WTC11 (cell line): ENCODE data around the gene LRTM2. TPM values are rescaled to one million over a fixed set of nuclear protein-coding genes. Genes with fewer than 3 reads are reported as not detected.

ENCODE experiments used
- ATAC-seq: fragments of 200-7000 bp; cut with Tn5 transposase; 2 replicates; pipeline ENCODE4 v1.10.0; 2021; ENCODE audit warnings: mild to moderate bottlenecking, moderate library complexity
- CTCF ChIA-PET: fragments of 300-600 bp; sonication (Branson Sonifier 250); formaldehyde crosslinking; loops from one replicate; lab custom pipeline; 2021; ENCODE audit warnings: antibody characterized with exemption; lab: Charles Lee
- POLR2A ChIA-PET: fragments of 350-600 bp; sonication (Branson Sonifier 250); formaldehyde crosslinking; loops from one replicate; lab custom pipeline; 2021; ENCODE audit warnings: antibody characterized with exemption; lab: Charles Lee
- DNase-seq: peaks from one replicate; pipeline ENCODE4 v3.0.0; 2021; ENCODE audit warnings: low spot score
- H3K27ac Mint-ChIP-seq: 2 replicates; pipeline ENCODE4 v1.8.0; 2021; ENCODE audit warnings: mixed read lengths
- H3K27me3 Mint-ChIP-seq: 2 replicates; pipeline ENCODE4 v1.8.0; 2021; ENCODE audit warnings: low read depth, mild to moderate bottlenecking, moderate library complexity, mixed read lengths
- H3K36me3 Mint-ChIP-seq: 2 replicates; pipeline ENCODE4 v1.8.0; 2021; ENCODE audit warnings: mixed read lengths
- H3K4me1 Mint-ChIP-seq: 2 replicates; pipeline ENCODE4 v1.8.0; 2022; ENCODE audit warnings: mixed read lengths
- H3K4me3 Mint-ChIP-seq: 2 replicates; pipeline ENCODE4 v1.8.0; 2021; ENCODE audit warnings: mild to moderate bottlenecking, moderate library complexity, mixed read lengths
- H3K9me3 Mint-ChIP-seq: 2 replicates; pipeline ENCODE4 v1.8.0; 2021; ENCODE audit warnings: mixed read lengths
- AFF4 ChIP-seq: sonication (generic); formaldehyde crosslinking; IDR thresholded peaks from 2 replicates; pipeline ENCODE4 v1.8.1; 2023; ENCODE audit warnings: mild to moderate bottlenecking, missing genetic modification reagents, borderline replicate concordance
- CTCF ChIP-seq: fragments of 200-600 bp; IDR thresholded peaks from 2 replicates; pipeline ENCODE4 v1.8.0; 2022; ENCODE audit warnings: antibody characterized with exemption
- ELF4 ChIP-seq: sonication (generic); formaldehyde crosslinking; IDR thresholded peaks from 2 replicates; pipeline ENCODE4 v1.8.1; 2022; ENCODE audit warnings: low read depth, mild to moderate bottlenecking, moderate library complexity, missing genetic modification reagents
- EMX1 ChIP-seq: fragments of 250-450 bp; sonication (Bioruptor Pico); IDR thresholded peaks from 2 replicates; pipeline ENCODE4 v1.8.0; 2021; ENCODE audit warnings: mild to moderate bottlenecking
- ETV6 ChIP-seq: sonication (generic); formaldehyde crosslinking; IDR thresholded peaks from 2 replicates; pipeline ENCODE4 v1.8.1; 2022; ENCODE audit warnings: mild to moderate bottlenecking, missing genetic modification reagents
- FOXK1 ChIP-seq: sonication (generic); formaldehyde crosslinking; IDR thresholded peaks from 2 replicates; pipeline ENCODE4 v1.8.0; 2022; ENCODE audit warnings: mild to moderate bottlenecking, moderate library complexity, missing genetic modification reagents
- FOXP1 ChIP-seq: sonication (generic); formaldehyde crosslinking; IDR thresholded peaks from 2 replicates; pipeline ENCODE4 v1.8.0; 2022; ENCODE audit warnings: missing genetic modification reagents, mild to moderate bottlenecking, moderate library complexity, borderline replicate concordance
- GRHL2 ChIP-seq: fragments of 250-450 bp; sonication (Bioruptor Pico); IDR thresholded peaks from 2 replicates; pipeline ENCODE4 v1.8.0; 2022; ENCODE audit warnings: mild to moderate bottlenecking, moderate library complexity; ENCODE audit not compliant: insufficient replicate concordance, severe bottlenecking
- NR3C1 ChIP-seq: sonication (generic); formaldehyde crosslinking; conservative IDR thresholded peaks from 2 replicates; pipeline ENCODE4 v1.8.1; 2023; ENCODE audit warnings: low read depth, mild to moderate bottlenecking, missing genetic modification reagents
- SOX15 ChIP-seq: fragments of 250-450 bp; sonication (Bioruptor Pico); IDR thresholded peaks from 2 replicates; pipeline ENCODE4 v1.9.0; 2021; ENCODE audit warnings: mild to moderate bottlenecking
- ZNF121 ChIP-seq: sonication (generic); formaldehyde crosslinking; IDR thresholded peaks from 2 replicates; pipeline ENCODE4 v1.8.0; 2023; ENCODE audit warnings: missing genetic modification reagents
- ZNF232 ChIP-seq: sonication (generic); formaldehyde crosslinking; IDR thresholded peaks from 2 replicates; pipeline ENCODE4 v1.8.0; 2022; ENCODE audit warnings: mild to moderate bottlenecking, missing genetic modification reagents
- ZNF396 ChIP-seq: fragments of 250-450 bp; sonication (Bioruptor Pico); IDR thresholded peaks from 2 replicates; pipeline ENCODE4 v1.8.0; 2021; ENCODE audit warnings: mild to moderate bottlenecking, moderate library complexity, borderline replicate concordance
- ZNF416 ChIP-seq: fragments of 250-450 bp; sonication (Bioruptor Pico); IDR thresholded peaks from 2 replicates; pipeline ENCODE4 v1.9.0; 2021; ENCODE audit warnings: mild to moderate bottlenecking, inconsistent platforms
- total RNA-seq: library from RNA; stranded (reverse); gene quantifications from 3 replicates; pipeline ENCODE4 v1.2.3, GENCODE V29; 2021
- TF ChIP-seq, protein P1 (sequence below): fragments of 250-450 bp; sonication (Bioruptor Pico); IDR thresholded peaks from 2 replicates; pipeline ENCODE4 v1.9.0; 2021; ENCODE audit warnings: mild to moderate bottlenecking
- TF ChIP-seq, protein P2 (sequence below): sonication (generic); formaldehyde crosslinking; IDR thresholded peaks from 2 replicates; pipeline ENCODE4 v1.8.1; 2023; ENCODE audit warnings: mild to moderate bottlenecking, missing genetic modification reagents, moderate library complexity
- TF ChIP-seq, protein P3 (sequence below): sonication (generic); formaldehyde crosslinking; IDR thresholded peaks from 2 replicates; pipeline ENCODE4 v1.8.1; 2023; ENCODE audit warnings: mild to moderate bottlenecking, missing genetic modification reagents

LRTM2 gene
- total RNA-seq, 1 experiment from 2014 or later: 0.66 TPM

DNA sequence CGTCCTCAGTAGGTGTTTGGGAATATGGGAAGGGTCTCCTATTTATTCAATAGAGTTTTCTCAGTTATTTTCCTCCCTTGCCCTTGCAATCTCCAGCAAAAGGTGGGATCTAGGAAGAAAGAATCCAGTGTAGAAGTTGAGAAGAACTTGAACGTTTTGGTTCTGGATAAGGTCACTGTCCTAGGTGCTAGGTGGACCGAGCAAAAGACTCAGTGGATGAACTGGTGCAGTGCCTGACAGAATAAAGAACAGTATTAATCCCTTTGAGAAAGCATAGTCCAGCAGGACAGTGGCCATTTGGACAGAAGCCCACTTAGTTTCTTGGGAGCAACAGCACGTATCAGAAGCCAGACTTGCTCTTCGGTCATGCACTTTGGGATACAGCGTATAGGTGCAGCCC lies 32.7 kb upstream of the LRTM2 start:
- TF ChIP-seq FOXP1 (CRISPR knock-in tag) (no peak), ZNF416 (no peak)
- TF ChIP-seq, protein P1, sequence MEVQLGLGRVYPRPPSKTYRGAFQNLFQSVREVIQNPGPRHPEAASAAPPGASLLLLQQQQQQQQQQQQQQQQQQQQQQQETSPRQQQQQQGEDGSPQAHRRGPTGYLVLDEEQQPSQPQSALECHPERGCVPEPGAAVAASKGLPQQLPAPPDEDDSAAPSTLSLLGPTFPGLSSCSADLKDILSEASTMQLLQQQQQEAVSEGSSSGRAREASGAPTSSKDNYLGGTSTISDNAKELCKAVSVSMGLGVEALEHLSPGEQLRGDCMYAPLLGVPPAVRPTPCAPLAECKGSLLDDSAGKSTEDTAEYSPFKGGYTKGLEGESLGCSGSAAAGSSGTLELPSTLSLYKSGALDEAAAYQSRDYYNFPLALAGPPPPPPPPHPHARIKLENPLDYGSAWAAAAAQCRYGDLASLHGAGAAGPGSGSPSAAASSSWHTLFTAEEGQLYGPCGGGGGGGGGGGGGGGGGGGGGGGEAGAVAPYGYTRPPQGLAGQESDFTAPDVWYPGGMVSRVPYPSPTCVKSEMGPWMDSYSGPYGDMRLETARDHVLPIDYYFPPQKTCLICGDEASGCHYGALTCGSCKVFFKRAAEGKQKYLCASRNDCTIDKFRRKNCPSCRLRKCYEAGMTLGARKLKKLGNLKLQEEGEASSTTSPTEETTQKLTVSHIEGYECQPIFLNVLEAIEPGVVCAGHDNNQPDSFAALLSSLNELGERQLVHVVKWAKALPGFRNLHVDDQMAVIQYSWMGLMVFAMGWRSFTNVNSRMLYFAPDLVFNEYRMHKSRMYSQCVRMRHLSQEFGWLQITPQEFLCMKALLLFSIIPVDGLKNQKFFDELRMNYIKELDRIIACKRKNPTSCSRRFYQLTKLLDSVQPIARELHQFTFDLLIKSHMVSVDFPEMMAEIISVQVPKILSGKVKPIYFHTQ (CRISPR knock-in tag): no peak
- peaks cover 17% of the 10 kb centered on the region for H3K4me1 Mint-ChIP-seq
- no peak for ATAC-seq
- CTCF ChIA-PET: interaction anchor here (1.2 kb wide), 1 partner anchor 154 kb away, joined by 3 read pairs; no protein-coding TSS in a partner anchor
- peaks cover 17% of the 10 kb centered on the region for H3K36me3 Mint-ChIP-seq
- H3K4me3 Mint-ChIP-seq: no peak overlapping the region
- H3K9me3 Mint-ChIP-seq: no peaks in the 10 kb centered on the region
- no peak overlapping the region for H3K27ac Mint-ChIP-seq
- POLR2A ChIA-PET: no interaction called here
- H3K27me3 Mint-ChIP-seq: no peaks in the 10 kb centered on the region
- DNase-seq: no peak

GRCh38 chr12:1790444-1790843 lies 29.9 kb upstream of the LRTM2 start:
- Mint-ChIP-seq H3K4me3 (no peak overlapping the region), H3K9me3 (no peaks in the 10 kb centered on the region), H3K27me3 (no peaks in the 10 kb centered on the region), H3K4me1 (peaks cover 32% of the 10 kb centered on the region), H3K36me3 (peaks cover 12% of the 10 kb centered on the region), H3K27ac (no peak overlapping the region)
- DNase-seq (no peak), ATAC-seq (no peak)
- ChIA-PET POLR2A (interaction anchor here (0.9 to 1.6 kb wide), 2 partner anchors 99 to 137 kb away, joined by 3 to 8 read pairs; partner anchors contain the start of gene ADIPOR2), CTCF (interaction anchor here (0.6 to 7.0 kb wide), 31 partner anchors 8 to 672 kb away, joined by 3 to 154 read pairs (median 6); partner anchors contain the start of genes ADIPOR2 and WNT5B)
- TF ChIP-seq FOXP1 (CRISPR knock-in tag): no peak
- 0 out of 2 replicates have a peak, but pooled peaks have one; percentile 35 for TF ChIP-seq ZNF232

- Mint-ChIP-seq H3K9me3 (no peaks in the 10 kb centered on the region), H3K4me1 (peaks cover 36% of the 10 kb centered on the region), H3K27me3 (no peaks in the 10 kb centered on the region), H3K4me3 (no peak overlapping the region), H3K36me3 (peaks cover 6% of the 10 kb centered on the region), H3K27ac (no peak overlapping the region)
- DNase-seq (peak; percentile 61), ATAC-seq (peak; percentile 13)
- peak; percentile 26; the same call in 1 of the 2 replicates for TF ChIP-seq CTCF
- TF ChIP-seq ZNF396 (CRISPR knock-in tag): no peak
- TF ChIP-seq, protein P2, sequence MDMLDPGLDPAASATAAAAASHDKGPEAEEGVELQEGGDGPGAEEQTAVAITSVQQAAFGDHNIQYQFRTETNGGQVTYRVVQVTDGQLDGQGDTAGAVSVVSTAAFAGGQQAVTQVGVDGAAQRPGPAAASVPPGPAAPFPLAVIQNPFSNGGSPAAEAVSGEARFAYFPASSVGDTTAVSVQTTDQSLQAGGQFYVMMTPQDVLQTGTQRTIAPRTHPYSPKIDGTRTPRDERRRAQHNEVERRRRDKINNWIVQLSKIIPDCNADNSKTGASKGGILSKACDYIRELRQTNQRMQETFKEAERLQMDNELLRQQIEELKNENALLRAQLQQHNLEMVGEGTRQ: no peak
- ChIA-PET CTCF (interaction anchor here (0.6 to 7.0 kb wide), 45 partner anchors 9 to 673 kb away, joined by 3 to 154 read pairs (median 4); partner anchors contain the start of genes ADIPOR2, CACNA2D4 and WNT5B), POLR2A (interaction anchor here (0.6 to 1.6 kb wide), 4 partner anchors 100 to 138 kb away, joined by 3 to 8 read pairs (median 4); partner anchors contain the start of gene ADIPOR2)
These were observed 29.1 kb upstream of the LRTM2 start for GRCh38 chr12:1791104-1791841.

GRCh38 chr12:1792406-1792805 lies 28.0 kb upstream of the LRTM2 start:
- ATAC-seq (no peak), DNase-seq (no peak)
- ChIA-PET CTCF (interaction anchor here (1.3 to 7.0 kb wide), 6 partner anchors 9 to 162 kb away, joined by 3 to 154 read pairs (median 60); partner anchors contain the start of gene WNT5B), POLR2A (no interaction called here)
- Mint-ChIP-seq H3K4me3 (no peak overlapping the region), H3K27ac (no peak overlapping the region), H3K27me3 (no peaks in the 10 kb centered on the region), H3K4me1 (peaks cover 36% of the 10 kb centered on the region), H3K9me3 (no peaks in the 10 kb centered on the region), H3K36me3 (peaks cover 3% of the 10 kb centered on the region)
- no peak for TF ChIP-seq ELF4 (CRISPR knock-in tag)
- no peak for TF ChIP-seq FOXK1 (CRISPR knock-in tag)
- no peak for TF ChIP-seq ZNF121 (CRISPR knock-in tag)
- TF ChIP-seq ETV6 (CRISPR knock-in tag): no peak
- no peak for TF ChIP-seq SOX15 (CRISPR knock-in tag)
- no peak for TF ChIP-seq EMX1 (CRISPR knock-in tag)
- TF ChIP-seq AFF4 (CRISPR knock-in tag): no peak
- TF ChIP-seq, protein P3, sequence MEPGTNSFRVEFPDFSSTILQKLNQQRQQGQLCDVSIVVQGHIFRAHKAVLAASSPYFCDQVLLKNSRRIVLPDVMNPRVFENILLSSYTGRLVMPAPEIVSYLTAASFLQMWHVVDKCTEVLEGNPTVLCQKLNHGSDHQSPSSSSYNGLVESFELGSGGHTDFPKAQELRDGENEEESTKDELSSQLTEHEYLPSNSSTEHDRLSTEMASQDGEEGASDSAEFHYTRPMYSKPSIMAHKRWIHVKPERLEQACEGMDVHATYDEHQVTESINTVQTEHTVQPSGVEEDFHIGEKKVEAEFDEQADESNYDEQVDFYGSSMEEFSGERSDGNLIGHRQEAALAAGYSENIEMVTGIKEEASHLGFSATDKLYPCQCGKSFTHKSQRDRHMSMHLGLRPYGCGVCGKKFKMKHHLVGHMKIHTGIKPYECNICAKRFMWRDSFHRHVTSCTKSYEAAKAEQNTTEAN: no peak
- no peak for TF ChIP-seq NR3C1 (CRISPR knock-in tag)
- no peak for TF ChIP-seq GRHL2
